ENCODE measurements around the gene SYCP3.

- TF ChIP-seq EP300 (IDR thresholded peaks at IDR 0.05; ENCODE audit: borderline replicate concordance): no peak
- no peak for TF ChIP-seq REST (IDR thresholded peaks at IDR 0.05; ENCODE audit: low read depth)
Measured at GRCh38 chr12:101694986-101695385, 44.3 kb downstream of the SYCP3 start.

Data from Ishikawa (cell line).